ENCODE measurements around the gene EIF3I. TPM values are rescaled to one million over a fixed set of nuclear protein-coding genes. Genes with fewer than 3 reads are reported as not detected.
A peak's percentile ranks its signal among the peaks of the same experiment; 100 is the strongest.

Gene EIF3I
- total and polyA plus RNA-seq, 2 of the 13 experiments (the other 11 are each of a cell fraction or from before 2014, with no cell fraction given): 210 to 223 TPM

DNA sequence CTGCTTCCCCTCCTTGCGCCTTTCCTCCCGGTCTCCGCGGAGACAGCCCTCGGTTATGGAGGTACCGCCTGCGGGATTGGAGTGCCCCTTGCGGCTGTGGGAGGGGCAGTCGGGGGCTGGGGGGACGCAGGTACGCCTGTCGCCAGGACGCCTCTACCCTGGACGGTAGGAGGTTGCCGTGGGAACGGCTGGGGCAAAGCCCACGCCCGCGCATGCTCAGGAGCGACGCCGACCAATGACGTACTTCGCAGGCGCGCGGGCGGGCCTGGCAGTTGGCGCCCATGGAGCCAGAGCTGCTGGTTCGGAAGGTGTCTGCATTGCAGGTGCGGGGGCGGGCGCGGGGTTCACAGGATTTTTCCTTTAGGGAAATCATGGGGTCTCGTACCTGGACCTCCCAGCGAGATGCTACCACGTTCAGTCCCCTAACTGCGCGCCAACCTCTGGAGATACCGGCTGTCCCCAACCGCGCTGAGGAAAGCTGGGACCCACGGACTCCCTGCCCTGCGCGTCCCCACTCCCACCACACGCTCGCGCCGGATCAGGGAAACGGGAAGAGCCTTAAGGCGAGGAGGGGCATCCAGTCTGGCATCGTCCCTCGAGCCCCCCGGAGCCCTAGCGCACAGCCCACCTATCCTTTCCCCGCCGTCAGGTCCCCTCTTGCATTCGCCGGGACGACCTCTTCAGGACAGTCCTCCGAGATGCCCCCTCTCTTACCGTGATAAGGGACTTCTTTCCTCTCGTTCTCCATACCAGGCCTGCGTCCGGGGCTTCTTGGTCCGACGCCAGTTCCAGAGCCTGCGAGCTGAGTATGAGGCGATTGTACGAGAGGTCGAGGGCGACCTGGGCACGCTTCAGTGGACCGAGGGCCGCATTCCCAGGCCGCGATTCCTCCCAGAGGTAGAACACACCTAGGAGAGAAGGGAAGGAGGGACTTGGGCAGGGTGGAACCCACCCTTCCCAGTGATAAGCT, 16.5 kb upstream of the EIF3I start, which contains the start of gene IQCC (continued):
- TF ChIP-seq LCORL (IDR thresholded peaks at IDR 0.05) (no peak), LCORL (CRISPR knock-in tag; IDR thresholded peaks at IDR 0.05) (peak; percentile 45; the same call in 1 of the 2 replicates), SNRNP70 (IDR thresholded peaks at IDR 0.05; ENCODE audit: low read depth, low read length) (no peak), ZSCAN9 (CRISPR knock-in tag; IDR thresholded peaks at IDR 0.05; ENCODE audit: borderline replicate concordance) (peak; percentile 29; the same call in 1 of the 2 replicates), ZSCAN25 (CRISPR knock-in tag; IDR thresholded peaks at IDR 0.05) (no peak), GATAD2A (CRISPR knock-in tag; IDR thresholded peaks at IDR 0.05) (no peak), KLF13 (CRISPR knock-in tag; IDR thresholded peaks at IDR 0.05) (no peak), TOPORS (CRISPR knock-in tag; IDR thresholded peaks at IDR 0.05) (no peak), FIP1L1 (IDR thresholded peaks at IDR 0.05; ENCODE audit: borderline replicate concordance, insufficient read depth, low read depth, low read length) (no peak)
- TF ChIP-seq, protein P1, sequence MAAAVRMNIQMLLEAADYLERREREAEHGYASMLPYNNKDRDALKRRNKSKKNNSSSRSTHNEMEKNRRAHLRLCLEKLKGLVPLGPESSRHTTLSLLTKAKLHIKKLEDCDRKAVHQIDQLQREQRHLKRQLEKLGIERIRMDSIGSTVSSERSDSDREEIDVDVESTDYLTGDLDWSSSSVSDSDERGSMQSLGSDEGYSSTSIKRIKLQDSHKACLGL (CRISPR knock-in tag; IDR thresholded peaks at IDR 0.05): peak; percentile 72
- TF ChIP-seq, protein P2, sequence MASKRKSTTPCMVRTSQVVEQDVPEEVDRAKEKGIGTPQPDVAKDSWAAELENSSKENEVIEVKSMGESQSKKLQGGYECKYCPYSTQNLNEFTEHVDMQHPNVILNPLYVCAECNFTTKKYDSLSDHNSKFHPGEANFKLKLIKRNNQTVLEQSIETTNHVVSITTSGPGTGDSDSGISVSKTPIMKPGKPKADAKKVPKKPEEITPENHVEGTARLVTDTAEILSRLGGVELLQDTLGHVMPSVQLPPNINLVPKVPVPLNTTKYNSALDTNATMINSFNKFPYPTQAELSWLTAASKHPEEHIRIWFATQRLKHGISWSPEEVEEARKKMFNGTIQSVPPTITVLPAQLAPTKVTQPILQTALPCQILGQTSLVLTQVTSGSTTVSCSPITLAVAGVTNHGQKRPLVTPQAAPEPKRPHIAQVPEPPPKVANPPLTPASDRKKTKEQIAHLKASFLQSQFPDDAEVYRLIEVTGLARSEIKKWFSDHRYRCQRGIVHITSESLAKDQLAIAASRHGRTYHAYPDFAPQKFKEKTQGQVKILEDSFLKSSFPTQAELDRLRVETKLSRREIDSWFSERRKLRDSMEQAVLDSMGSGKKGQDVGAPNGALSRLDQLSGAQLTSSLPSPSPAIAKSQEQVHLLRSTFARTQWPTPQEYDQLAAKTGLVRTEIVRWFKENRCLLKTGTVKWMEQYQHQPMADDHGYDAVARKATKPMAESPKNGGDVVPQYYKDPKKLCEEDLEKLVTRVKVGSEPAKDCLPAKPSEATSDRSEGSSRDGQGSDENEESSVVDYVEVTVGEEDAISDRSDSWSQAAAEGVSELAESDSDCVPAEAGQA (IDR thresholded peaks at IDR 0.05; ENCODE audit: low read depth): 0 out of 2 replicates have a peak, but pooled peaks have one; percentile 31
- TF ChIP-seq, protein P2 (CRISPR knock-in tag; IDR thresholded peaks at IDR 0.05; ENCODE audit: borderline replicate concordance): no peak
- TF ChIP-seq, protein P3, sequence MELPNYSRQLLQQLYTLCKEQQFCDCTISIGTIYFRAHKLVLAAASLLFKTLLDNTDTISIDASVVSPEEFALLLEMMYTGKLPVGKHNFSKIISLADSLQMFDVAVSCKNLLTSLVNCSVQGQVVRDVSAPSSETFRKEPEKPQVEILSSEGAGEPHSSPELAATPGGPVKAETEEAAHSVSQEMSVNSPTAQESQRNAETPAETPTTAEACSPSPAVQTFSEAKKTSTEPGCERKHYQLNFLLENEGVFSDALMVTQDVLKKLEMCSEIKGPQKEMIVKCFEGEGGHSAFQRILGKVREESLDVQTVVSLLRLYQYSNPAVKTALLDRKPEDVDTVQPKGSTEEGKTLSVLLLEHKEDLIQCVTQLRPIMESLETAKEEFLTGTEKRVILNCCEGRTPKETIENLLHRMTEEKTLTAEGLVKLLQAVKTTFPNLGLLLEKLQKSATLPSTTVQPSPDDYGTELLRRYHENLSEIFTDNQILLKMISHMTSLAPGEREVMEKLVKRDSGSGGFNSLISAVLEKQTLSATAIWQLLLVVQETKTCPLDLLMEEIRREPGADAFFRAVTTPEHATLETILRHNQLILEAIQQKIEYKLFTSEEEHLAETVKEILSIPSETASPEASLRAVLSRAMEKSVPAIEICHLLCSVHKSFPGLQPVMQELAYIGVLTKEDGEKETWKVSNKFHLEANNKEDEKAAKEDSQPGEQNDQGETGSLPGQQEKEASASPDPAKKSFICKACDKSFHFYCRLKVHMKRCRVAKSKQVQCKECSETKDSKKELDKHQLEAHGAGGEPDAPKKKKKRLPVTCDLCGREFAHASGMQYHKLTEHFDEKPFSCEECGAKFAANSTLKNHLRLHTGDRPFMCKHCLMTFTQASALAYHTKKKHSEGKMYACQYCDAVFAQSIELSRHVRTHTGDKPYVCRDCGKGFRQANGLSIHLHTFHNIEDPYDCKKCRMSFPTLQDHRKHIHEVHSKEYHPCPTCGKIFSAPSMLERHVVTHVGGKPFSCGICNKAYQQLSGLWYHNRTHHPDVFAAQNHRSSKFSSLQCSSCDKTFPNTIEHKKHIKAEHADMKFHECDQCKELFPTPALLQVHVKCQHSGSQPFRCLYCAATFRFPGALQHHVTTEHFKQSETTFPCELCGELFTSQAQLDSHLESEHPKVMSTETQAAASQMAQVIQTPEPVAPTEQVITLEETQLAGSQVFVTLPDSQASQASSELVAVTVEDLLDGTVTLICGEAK (IDR thresholded peaks at IDR 0.05): no peak
- TF ChIP-seq, protein P3 (CRISPR knock-in tag; IDR thresholded peaks at IDR 0.05): no peak; the same call in 1 of the 2 replicates

All from HepG2 (cell line).